ENCODE measurements around the gene ATP9A. TPM values are rescaled to one million over a fixed set of nuclear protein-coding genes. Genes with fewer than 3 reads are reported as not detected.

Gene ATP9A
- total and polyA plus RNA-seq, 2 donors (not counting 3 experiments of a cell fraction or from before 2014, with no cell fraction given) = 20.9 to 41.5 TPM

DNA sequence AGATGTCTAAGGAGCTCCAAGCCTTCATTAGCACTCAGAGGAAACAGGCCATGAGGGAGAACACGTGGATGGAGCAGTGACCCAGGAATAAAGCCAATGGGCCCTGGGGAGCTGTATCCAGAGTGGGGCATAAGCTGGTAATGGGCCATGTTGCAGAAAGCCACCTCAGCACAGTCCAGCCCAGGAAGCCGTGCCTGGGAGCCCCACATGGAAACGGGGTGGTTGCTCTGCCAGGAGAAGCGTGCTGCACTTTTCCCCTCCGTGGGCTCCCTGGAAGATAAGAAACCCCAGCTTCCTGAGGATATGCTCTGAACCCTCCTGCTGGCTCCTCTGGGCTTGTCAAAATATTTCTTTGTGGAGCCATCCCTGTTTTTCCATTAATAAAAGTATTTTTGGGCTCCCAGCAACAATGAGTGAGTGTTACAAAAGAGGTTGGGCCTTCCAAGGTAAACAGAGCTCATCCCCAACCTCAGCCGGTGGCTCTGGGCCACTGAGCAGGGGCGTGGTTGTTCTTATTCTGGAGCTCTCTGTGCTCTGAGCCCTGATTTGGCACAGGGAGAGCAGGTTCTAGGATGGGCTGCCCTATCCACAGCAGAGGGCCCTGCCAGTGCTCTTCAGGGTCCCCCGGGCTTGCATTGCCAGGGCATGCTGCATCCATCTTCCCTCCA, 194.5 kb downstream of the ATP9A start:
- peaks cover 13% of the 10 kb centered on the region for H3K4me1 ChIP-seq (ENCODE audit: control insufficient read depth, extremely low read depth, insufficient read depth, low read length)
- peaks cover 0 to 2% of the 10 kb centered on the region in 2 experiments for H3K27me3 ChIP-seq (ENCODE audit: control insufficient read depth in 2 of 2, insufficient read depth in 2 of 2, low read length in 2 of 2)
- dilution Hi-C loops (cut with MboI; ENCODE audit: extremely low pct_ligation_motif_present, low sequenced_read_pairs) = no loop called here
- CTCF ChIA-PET = interaction anchor here (1.3 to 5.7 kb wide), 3 partner anchors 11 to 188 kb away, joined by 3 to 32 read pairs (median 11); no protein-coding TSS in a partner anchor
- no peaks in the 10 kb centered on the region for H3K79me2 ChIP-seq (ENCODE audit: control insufficient read depth, insufficient read depth, low read length)
- H3K9ac ChIP-seq (replicated peaks; ENCODE audit: extremely low read depth, insufficient read depth, low read length) = no peak overlapping the region
- no peaks in the 10 kb centered on the region for H3K9me1 ChIP-seq (replicated peaks; ENCODE audit: control insufficient read depth, extremely low read depth, insufficient read depth, low read length)
- no peak overlapping the region for H3K4me2 ChIP-seq (ENCODE audit: insufficient read depth, low read length)
- no peak overlapping the region for H3K27ac ChIP-seq (ENCODE audit: insufficient read depth, low read depth, low read length)
- no peaks in the 10 kb centered on the region for H3K9me3 ChIP-seq (replicated peaks; ENCODE audit: control insufficient read depth, insufficient read depth, low read length)
- BruUV-seq (replicated peaks) = no TSS peak
- DNase-seq (ENCODE audit: low read depth, low spot score) (peak; percentile 45), FAIRE-seq (no peak)
- no peaks in the 10 kb centered on the region for H3K36me3 ChIP-seq (ENCODE audit: control insufficient read depth in 2 of 2, extremely low read depth in 1 of 2, insufficient read depth in 2 of 2, low read length in 2 of 2)
- intact Hi-C loops (cut with micrococcal nuclease) = no loop called here
- TF ChIP-seq GATA2 (IDR thresholded peaks at IDR 0.05; ENCODE audit: insufficient read depth, insufficient read length, low read depth, low read length) (no peak), POLR2A (IDR thresholded peaks at IDR 0.05; ENCODE audit: low read depth, low read length) (no peak), FOS (IDR thresholded peaks at IDR 0.05; ENCODE audit: borderline replicate concordance, insufficient read depth, low read length) (no peak), MYC (IDR thresholded peaks at IDR 0.05; ENCODE audit: low read depth, low read length) (no peak), EZH2 (IDR thresholded peaks at IDR 0.05; ENCODE audit: borderline replicate concordance, low read depth, low read length, severe bottlenecking) (no peak), JUN (IDR thresholded peaks at IDR 0.05; ENCODE audit: borderline replicate concordance, insufficient read depth, insufficient read length, low read depth) (no peak), POLR2AphosphoS5 (IDR thresholded peaks at IDR 0.05; ENCODE audit: insufficient read depth, low read depth, low read length) (no peak)
- TF ChIP-seq, protein P1, sequence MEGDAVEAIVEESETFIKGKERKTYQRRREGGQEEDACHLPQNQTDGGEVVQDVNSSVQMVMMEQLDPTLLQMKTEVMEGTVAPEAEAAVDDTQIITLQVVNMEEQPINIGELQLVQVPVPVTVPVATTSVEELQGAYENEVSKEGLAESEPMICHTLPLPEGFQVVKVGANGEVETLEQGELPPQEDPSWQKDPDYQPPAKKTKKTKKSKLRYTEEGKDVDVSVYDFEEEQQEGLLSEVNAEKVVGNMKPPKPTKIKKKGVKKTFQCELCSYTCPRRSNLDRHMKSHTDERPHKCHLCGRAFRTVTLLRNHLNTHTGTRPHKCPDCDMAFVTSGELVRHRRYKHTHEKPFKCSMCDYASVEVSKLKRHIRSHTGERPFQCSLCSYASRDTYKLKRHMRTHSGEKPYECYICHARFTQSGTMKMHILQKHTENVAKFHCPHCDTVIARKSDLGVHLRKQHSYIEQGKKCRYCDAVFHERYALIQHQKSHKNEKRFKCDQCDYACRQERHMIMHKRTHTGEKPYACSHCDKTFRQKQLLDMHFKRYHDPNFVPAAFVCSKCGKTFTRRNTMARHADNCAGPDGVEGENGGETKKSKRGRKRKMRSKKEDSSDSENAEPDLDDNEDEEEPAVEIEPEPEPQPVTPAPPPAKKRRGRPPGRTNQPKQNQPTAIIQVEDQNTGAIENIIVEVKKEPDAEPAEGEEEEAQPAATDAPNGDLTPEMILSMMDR (IDR thresholded peaks at IDR 0.05; ENCODE audit: extremely low read depth in 1 of 2, insufficient read depth in 1 of 2, low read depth in 1 of 2, low read length in 2 of 2) = no peak
- TF ChIP-seq, protein P2, sequence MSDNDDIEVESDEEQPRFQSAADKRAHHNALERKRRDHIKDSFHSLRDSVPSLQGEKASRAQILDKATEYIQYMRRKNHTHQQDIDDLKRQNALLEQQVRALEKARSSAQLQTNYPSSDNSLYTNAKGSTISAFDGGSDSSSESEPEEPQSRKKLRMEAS (IDR thresholded peaks at IDR 0.05; ENCODE audit: insufficient read depth, insufficient read length) = no peak
- POLR2A ChIA-PET = no interaction called here
- no peak overlapping the region for H2AFZ ChIP-seq (ENCODE audit: low read depth, low read length)
- no peaks in the 10 kb centered on the region for H4K20me1 ChIP-seq (replicated peaks; ENCODE audit: control insufficient read depth, extremely low read depth, insufficient read depth, low read length)
- no peak overlapping the region for H3K4me3 ChIP-seq (replicated peaks in 1 of 3; ENCODE audit: insufficient read depth in 1 of 3, low read depth in 1 of 3, low read length in 3 of 3)
